GM21526 (cell line): ENCODE results near the gene MTA2.
"Not testable (repeated sequence)": the region's sequence is repeated elsewhere in the genome, so short reads cannot be mapped to it uniquely, and the experiment has no call there.

ENCODE experiments used
- ATAC-seq: cut with Tn5 transposase; IDR thresholded peaks from one replicate; pipeline ENCODE4 v1.9.1; 2021; ENCODE audit warnings: moderate library complexity; ENCODE audit not compliant: unreplicated experiment, low FRiP score

Gene MTA2

GRCh38 chr11:62593434-62594044 is 8.1 kb downstream of the MTA2 start:
- no peak for ATAC-seq

DNA sequence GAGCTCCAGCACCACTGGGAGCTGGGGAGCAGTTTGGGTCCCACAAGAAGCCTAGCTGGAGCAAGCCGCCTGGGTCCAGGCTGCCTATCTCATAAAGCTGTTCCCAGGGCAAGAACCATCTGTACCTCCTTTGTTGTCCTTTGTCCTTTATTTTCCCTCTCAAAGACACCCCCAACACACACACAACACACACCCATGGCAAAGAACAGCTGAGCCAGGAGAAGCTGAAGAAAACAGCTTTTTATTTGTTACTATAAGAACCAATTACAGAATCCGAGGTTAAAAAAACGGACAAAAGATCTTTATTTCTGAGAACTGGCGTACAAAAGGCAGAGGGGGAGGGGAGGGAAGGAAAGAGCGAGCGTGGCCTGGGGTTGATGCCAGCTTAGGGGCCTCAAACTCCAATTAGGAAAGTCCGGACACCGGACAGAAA is 8.7 kb downstream of the MTA2 start:
- ATAC-seq, result no peak

GRCh38 chr11:62592146-62592815 is 9.4 kb downstream of the MTA2 start:
- peak; percentile 2 for ATAC-seq

GRCh38 chr11:62591448-62592145 is 10.1 kb downstream of the MTA2 start, which contains the start of gene TUT1:
TUT1 (minus strand) TSS chr11:62591523; CDS start chr11:62591485, 38 bp downstream.
- peak; percentile 76 for ATAC-seq

DNA sequence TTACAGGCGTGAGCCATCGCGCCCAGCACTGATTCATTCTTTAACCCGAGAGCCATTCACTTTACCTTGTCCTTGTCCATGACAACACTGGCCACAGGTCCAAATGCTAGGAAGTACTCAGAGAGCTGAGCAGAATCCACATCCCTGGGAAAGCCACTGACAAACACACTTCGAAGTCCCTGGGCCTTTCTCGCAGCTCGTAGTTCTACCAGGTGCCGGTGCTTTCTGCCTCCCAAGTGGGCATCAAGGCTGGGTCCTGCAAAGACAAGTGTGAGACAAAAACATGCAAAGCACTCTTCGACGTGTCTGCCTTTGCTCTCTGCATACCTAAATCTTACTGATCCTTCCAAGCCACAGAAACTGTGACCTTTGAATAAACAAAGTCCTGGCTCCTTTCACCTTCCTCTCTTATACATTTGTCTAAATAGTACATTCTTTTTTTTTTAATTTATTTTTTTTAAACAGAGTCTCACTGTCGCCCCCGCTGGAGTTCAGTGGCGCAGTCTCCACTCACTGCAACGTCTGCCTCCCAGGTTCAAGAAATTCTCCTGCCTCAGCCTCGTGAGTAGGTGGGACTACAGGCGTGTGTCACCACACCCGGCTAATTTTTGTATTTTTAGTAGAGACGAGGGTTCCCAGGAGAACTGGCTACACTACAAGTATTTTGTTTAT is 12.6 kb downstream of the MTA2 start:
- no peak for ATAC-seq

- not testable (repeated sequence) for ATAC-seq
Observed at GRCh38 chr11:62585356-62585755, 16.3 kb downstream of the MTA2 start.

GRCh38 chr11:62581735-62582134 is 19.9 kb downstream of the MTA2 start:
- not testable (repeated sequence) for ATAC-seq

- no peak for ATAC-seq
Observed at GRCh38 chr11:62580959-62581715, 20.5 kb downstream of the MTA2 start.

GRCh38 chr11:62579252-62579651 is 22.4 kb downstream of the MTA2 start:
- ATAC-seq, result no peak

DNA sequence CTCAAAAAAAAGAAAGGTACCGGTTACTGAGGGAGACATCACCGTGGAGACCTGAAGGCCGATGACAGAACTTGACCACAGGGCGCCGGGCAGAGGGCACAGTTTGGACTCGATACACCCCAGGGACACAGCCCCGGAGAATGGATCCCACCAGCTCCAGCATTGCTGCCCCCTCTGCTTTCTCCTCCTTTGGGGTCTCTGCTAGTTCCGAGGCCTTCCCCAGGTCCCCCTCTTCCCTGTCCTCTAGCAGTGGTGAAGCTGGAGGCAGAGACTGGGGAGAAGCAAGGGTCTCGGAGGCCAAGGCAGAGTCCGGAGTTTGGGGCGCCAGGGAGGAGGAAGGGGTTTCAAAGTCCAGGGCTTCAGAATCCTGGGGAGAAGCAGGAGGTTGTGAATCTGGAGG is 23.1 kb downstream of the MTA2 start:
- ATAC-seq, result no peak

- no peak for ATAC-seq
Observed at GRCh38 chr11:62577046-62577714, 24.5 kb downstream of the MTA2 start.

GRCh38 chr11:62575837-62576236 is 25.8 kb downstream of the MTA2 start:
- ATAC-seq, result no peak

DNA sequence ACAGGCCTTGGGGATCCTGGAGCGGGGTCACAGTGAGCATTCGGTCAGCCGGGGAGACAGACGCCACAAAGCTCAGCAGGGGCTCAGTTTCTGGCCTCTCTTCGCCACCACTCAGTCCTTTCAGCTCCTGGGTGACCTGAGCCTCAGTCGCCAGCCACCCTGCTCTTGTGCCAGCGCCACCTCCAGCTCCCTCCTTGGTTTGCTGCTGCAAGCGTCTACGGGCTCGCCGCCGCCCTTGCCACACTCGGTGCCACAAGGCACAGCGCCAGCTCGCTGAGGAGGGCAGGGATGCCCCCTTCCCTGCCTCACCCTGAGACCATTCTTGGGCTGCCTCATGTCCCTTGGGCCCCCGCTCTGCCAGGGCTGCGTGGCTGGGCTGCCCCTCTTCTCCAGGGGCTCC is 26.5 kb downstream of the MTA2 start:
- no peak for ATAC-seq

- ATAC-seq, result no peak
Observed at GRCh38 chr11:62574363-62575071, 27.1 kb downstream of the MTA2 start.

GRCh38 chr11:62573592-62574362 is 27.9 kb downstream of the MTA2 start, which contains the start of gene EEF1G:
EEF1G (minus strand) TSS chr11:62573891; CDS start chr11:62573842, 49 bp downstream.
- ATAC-seq, result peak; percentile 77

- ATAC-seq, result no peak
Observed at GRCh38 chr11:62573006-62573591, 28.6 kb downstream of the MTA2 start.

DNA sequence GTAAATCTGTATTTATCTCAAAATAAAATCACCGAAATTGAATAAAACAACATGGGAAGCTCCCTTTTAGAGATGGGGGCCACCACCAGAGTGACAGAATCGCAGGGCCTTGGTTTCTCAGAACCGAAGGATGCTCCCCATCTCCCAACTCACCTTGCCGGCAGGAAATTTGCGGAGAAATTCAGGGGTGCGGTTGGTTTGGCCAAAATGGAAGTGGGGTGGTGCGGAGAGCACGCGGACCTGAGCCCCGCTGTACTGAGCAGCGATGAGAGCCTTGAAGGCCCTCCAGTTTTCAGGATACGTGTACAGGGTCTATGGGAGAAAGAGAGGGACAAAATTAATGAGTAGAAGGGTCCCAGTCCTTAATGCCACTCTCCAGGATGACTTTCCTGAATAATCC is 29.2 kb downstream of the MTA2 start:
- no peak for ATAC-seq

- ATAC-seq, result not testable (repeated sequence)
Observed at GRCh38 chr11:62571493-62571892, 30.2 kb downstream of the MTA2 start.
